ENCODE results near the gene INPP5E.
"Not testable (repeated sequence)": the region's sequence is repeated elsewhere in the genome, so short reads cannot be mapped to it uniquely, and the experiment has no call there.

The INPP5E gene

GRCh38 chr9:136425367-136425766, 14.3 kb downstream of the INPP5E start:
- DNase-seq, result not testable (repeated sequence)

GRCh38 chr9:136424750-136425362, 14.8 kb downstream of the INPP5E start:
- no peak for DNase-seq

GRCh38 chr9:136423432-136424146, 16.1 kb downstream of the INPP5E start:
- DNase-seq, result no peak

- no peak for DNase-seq
Observed at GRCh38 chr9:136422876-136423275, 16.8 kb downstream of the INPP5E start.

GRCh38 chr9:136421791-136422190, 17.9 kb downstream of the INPP5E start:
- DNase-seq, result no peak

- DNase-seq, result no peak
Observed at GRCh38 chr9:136419092-136419420, 20.6 kb downstream of the INPP5E start.

- no peak for DNase-seq
Observed at GRCh38 chr9:136418182-136419091, 21.2 kb downstream of the INPP5E start.

GRCh38 chr9:136416914-136417313, 22.7 kb downstream of the INPP5E start:
- DNase-seq, result no peak

- no peak for DNase-seq
Observed at GRCh38 chr9:136416427-136416826, 23.2 kb downstream of the INPP5E start.

GRCh38 chr9:136412962-136413361, 26.7 kb downstream of the INPP5E start:
- DNase-seq, result no peak

- no peak for DNase-seq
Observed at GRCh38 chr9:136411378-136411777, 28.3 kb downstream of the INPP5E start.

GRCh38 chr9:136410500-136411287, 29.0 kb downstream of the INPP5E start, which contains the start of the genes ENTR1 and PMPCA:
Gene ENTR1, minus strand, starts transcription at chr9:136410614. Its CDS starts 217 bp downstream, at chr9:136410397.
Gene PMPCA, plus strand, starts transcription at chr9:136410658. Its CDS starts 11 bp downstream, at chr9:136410669.
- peak; percentile 92 for DNase-seq

- peak; percentile 62 for DNase-seq
Observed at GRCh38 chr9:136409557-136410455, 29.8 kb downstream of the INPP5E start.

GRCh38 chr9:136407911-136408310, 31.7 kb downstream of the INPP5E start:
- no peak for DNase-seq

GRCh38 chr9:136407061-136407460, 32.6 kb downstream of the INPP5E start:
- DNase-seq, result not testable (repeated sequence)

- not testable (repeated sequence) for DNase-seq
Observed at GRCh38 chr9:136405904-136406303, 33.7 kb downstream of the INPP5E start.

- DNase-seq, result no peak
Observed at GRCh38 chr9:136405481-136405880, 34.2 kb downstream of the INPP5E start.

- no peak for DNase-seq
Observed at GRCh38 chr9:136404801-136405136, 34.9 kb downstream of the INPP5E start.

GRCh38 chr9:136403915-136404800, 35.5 kb downstream of the INPP5E start:
- DNase-seq, result no peak

- DNase-seq, result no peak
Observed at GRCh38 chr9:136403538-136403914, 36.1 kb downstream of the INPP5E start.

- no peak for DNase-seq
Observed at GRCh38 chr9:136402067-136402466, 37.6 kb downstream of the INPP5E start.

All from islet precursor cell (in vitro differentiated cells).